T-helper 2 cell (primary cell): ENCODE results near the gene PGBD4.
"Not testable (repeated sequence)": the region's sequence is repeated elsewhere in the genome, so short reads cannot be mapped to it uniquely, and the experiment has no call there.

Source experiments
- DNase-seq, 5 experiments: peaks; one replicate each; pipeline versions ENCODE4 v3.0.0 to v3.0.0-alpha.2; 2012 to 2022

PGBD4 gene

GRCh38 chr15:34114739-34115138 lies 12.9 kb downstream of the PGBD4 start:
- no peak for DNase-seq

DNA sequence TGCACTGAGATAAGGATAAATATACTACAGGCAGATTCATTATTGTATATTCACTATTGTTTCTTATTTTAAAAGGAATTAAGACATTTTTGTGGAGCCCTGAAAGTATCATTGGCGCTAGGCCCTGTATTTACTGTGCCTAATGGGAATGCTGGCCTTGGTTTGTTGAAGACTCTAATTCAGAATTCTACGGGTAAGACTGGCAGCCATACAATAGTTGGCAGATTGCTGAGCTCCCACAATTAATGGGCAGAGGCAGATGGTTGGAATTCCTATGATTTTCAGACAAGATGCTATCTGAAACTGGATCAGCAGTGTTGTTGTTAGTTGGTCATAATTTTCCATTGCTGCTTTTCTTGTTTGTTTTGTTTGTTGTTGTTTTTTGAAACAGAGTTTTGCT lies 14.7 kb downstream of the PGBD4 start:
- no peak for DNase-seq

- no peak for DNase-seq
Observed at GRCh38 chr15:34119291-34119690, 17.4 kb downstream of the PGBD4 start.

- DNase-seq = not testable (repeated sequence)
Observed at GRCh38 chr15:34120420-34120819, 18.5 kb downstream of the PGBD4 start.

DNA sequence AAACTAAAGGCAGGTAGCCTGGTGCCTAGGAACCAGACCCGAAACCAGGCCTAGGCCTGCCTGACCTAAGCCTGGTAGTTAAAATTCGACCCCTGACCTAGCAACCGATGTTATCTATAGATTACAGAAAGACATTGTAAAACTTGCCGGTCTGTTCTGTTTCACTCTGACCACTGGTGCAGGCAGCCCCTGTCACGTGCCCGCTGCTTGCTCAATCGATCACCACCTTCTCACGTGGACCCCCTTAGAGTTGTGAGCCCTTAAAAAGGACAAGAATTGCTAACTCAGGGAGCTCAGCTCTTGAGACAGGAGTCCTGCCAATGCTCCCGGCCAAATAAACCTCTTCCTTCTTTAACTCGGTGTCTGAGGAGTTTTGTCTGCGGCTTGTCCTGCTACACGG lies 19.9 kb downstream of the PGBD4 start:
- not testable (repeated sequence) for DNase-seq

DNA sequence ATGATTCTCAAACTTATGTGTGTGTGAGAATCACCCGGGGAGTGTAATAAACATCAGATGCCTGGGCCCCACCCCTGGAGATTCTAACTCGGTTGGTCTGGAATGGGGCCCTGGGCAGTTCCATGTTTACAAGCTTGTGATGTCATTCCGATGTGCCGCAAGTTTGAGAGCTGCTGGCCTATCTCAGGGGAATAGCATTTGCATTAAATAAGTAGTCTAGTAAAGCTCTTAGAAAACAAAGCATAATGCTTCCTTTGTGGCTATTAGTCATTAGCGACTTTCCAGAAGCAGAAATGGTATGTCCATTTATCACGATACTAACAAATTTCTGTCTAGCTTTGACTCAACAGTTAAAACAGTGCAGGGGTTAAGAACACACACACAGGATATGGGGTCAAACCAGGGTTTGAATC lies 20.9 kb downstream of the PGBD4 start:
- no peak for DNase-seq

DNA sequence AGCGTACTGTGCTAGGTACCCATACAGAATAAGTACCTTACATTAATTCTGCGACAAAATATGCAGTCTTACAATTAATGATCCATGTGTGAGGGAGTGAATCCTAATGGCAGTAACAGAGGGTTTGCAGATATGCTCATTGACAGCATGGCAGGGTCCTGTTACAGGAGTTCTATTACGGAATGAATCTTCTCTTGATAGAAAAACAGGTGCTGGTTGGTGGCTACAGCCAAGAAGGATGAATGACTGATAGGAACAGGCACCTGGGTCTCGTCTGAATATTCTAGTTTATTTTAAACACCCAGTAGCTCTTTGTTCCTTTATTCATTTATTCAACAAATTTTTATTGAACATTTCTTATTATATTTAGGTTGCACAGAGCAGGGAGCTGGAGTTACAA lies 22.8 kb downstream of the PGBD4 start:
- no peak for DNase-seq

DNA sequence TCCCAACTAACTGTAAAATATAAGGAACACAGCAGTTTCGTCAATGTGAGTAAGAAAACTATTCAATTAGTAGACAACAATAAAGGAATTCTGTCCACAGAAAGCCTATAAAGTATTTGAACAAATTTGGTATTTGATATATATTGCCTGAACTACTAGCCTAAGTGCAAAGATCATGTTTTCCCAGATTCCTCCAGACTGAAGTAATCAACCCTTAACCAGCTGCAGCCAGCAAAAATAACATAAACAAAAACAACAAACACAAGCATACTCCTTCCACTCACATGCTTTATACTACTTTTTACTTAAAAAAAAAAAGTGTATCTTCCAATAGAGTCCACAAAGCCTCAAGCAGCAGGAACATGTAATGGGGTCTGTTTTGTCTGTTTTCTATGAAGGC lies 24.1 kb downstream of the PGBD4 start:
- no peak for DNase-seq

- no peak for DNase-seq
Observed at GRCh38 chr15:34126522-34126921, 24.6 kb downstream of the PGBD4 start.

DNA sequence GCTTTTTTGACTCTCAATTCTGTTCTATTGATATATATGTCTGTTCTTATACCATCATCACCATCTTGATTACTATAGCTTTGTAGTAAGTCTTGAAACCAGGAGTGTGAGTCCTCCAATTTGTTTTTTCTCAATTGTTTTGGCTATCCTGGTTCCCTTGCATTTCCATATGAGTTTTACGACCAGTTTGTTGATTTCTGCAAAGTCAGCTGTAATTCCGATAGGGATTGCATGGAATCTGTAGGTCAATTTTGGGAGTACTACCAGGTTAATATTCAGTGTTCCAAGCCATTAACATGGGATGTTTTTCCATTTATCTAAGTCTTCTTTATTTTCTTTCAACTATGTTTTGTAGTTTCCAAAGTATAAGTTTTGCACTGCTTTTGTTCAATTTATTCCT lies 27.0 kb downstream of the PGBD4 start:
- no peak for DNase-seq

- no peak for DNase-seq
Observed at GRCh38 chr15:34132881-34133280, 31.0 kb downstream of the PGBD4 start.

GRCh38 chr15:34133511-34133910 lies 31.6 kb downstream of the PGBD4 start:
- DNase-seq = no peak

DNA sequence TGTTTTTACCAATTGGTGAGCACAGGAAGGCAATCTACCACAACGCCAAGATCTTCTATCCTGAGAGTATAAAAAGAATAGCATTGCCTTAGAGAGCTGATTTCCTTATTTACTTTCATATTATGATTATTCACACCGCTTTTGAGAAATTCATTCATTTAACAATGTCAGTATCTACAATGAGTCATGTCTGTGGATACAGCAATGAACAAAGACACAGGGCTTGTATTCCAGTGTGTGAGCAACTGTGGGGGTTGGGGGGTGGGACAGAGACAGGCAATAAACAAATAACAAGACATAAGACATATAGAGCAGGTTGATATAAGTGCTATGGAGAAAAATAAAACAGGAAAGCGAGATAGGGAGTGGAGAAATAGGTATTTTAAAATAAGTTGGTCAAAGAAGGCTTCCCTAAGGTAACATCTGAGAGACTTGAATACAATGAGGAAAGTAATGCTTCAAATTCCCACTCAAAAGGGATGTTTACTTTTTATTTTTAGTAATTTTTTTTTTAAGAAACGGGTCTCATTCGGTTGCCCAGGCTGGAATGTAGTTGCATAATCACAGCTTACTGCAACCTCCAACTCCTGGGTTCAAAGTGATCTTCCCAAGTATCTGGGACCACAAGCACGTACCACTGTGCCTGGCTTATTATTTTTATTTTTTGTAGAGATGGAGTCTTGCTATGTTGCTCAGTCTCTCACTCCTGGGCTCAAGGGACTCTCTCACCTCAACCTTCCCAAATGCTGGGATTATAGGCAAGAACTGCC lies 45.7 kb downstream of the PGBD4 start:
- no peak for DNase-seq

DNA sequence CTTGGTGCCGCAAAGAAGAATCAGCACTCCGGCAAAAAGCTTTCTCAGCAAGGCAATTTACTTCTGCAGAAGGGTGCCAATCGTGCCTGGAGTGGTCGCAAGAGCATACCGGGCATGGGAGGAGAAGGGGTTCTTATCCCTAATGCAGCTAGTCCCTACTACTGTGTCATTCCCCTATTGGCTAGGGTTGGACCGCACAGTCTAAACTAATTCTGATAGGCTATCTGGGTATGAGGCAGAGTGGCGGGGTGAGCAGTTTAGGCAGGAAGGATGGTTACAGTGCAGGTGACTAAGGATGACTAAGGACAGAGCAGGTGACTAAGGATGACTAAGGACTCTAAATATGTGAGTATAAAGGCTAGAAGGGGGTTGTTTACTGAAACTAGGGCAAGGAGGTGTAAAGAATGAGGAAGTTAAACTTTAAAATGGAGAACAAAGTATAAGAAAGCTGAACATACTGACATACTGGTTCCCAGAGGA lies 52.9 kb downstream of the PGBD4 start:
- peak in 1 of 5 experiments; percentile 3 for DNase-seq

- DNase-seq = peak in 1 of 5 experiments; percentile 1
Observed at GRCh38 chr15:34155859-34156258, 54.0 kb downstream of the PGBD4 start.
